HG02970 (cell line): Measurements from ENCODE around the gene ZNF837.
"Not testable (repeated sequence)": the region's sequence is repeated elsewhere in the genome, so short reads cannot be mapped to it uniquely, and the experiment has no call there.

ENCODE experiments used
- ATAC-seq: cut with Tn5 transposase; IDR thresholded peaks from one replicate; pipeline ENCODE4 v1.9.1; 2021; ENCODE audit warnings: mild to moderate bottlenecking, moderate library complexity, moderate number of reproducible peaks; ENCODE audit not compliant: unreplicated experiment, low FRiP score

The ZNF837 gene

DNA sequence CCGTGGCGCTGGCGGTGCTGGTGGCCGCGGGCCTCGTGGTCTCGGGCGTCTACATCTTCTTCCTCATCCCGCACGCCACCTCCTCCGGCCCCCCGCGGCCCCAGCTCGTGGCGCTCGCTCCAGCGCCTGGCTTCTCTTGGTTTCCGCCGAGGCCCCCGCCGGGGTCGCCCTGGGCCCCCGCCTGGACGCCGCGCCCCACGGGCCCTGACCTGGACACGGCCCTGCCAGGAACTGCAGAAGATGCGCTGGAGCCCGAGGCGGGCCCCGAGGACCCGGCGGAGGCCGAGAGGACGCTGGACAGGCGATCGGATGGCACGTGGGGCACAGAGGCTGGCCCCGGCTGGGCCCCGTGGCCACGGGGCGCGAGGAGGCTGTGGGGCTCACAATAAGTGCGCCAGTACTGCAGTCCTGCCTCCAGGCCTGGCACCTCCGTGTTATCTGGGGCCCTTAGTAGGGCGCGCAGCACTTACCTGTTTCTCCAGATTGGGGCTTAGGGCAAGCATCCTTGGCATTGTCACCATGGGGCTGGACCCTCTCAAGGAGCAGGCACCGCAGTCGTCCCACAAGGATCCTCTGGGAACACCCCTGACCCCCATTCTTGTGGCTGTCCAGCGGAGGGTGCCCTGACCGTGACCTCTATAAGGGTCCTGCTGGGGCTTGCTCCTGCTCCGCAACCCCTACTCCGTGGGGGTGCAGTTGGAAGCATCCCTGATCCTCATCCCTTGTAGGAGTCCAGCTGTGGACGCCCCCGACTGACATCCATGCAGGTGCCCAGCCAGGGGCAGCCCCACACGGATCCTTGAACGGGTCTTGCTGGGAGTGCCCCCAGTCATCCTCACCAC, 16.1 kb upstream of the ZNF837 start:
- ATAC-seq = no peak

DNA sequence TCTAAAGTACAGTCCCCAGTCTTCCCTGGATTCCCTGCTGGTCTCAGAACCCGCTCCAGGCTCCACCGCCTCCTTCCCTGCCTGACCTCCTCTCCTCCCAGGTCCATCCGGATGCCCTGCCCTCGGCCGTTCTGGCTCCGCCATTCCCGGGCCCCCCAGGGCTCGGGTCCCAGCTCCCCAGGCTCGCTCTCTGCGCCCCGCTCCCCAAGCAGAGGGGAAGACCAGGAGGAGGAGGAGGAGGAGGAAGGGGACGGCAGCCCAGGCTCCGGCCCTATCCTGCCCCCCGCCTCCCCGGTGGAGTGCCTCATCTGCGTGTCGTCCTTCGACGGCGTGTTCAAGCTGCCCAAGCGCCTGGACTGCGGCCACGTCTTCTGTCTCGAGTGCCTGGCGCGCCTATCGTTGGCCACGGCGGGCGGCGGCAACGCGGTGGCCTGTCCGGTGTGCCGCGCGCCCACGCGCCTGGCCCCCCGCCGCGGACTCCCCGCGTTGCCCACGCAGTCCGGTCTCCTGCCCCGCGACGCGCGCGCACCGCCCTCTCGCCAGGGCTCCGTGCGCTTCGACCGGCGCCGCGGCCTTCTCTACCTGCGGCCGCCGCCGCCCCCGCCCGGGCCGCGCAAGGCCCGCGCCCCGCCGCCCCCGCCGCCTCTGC, 15.3 kb upstream of the ZNF837 start:
- ATAC-seq = no peak

DNA sequence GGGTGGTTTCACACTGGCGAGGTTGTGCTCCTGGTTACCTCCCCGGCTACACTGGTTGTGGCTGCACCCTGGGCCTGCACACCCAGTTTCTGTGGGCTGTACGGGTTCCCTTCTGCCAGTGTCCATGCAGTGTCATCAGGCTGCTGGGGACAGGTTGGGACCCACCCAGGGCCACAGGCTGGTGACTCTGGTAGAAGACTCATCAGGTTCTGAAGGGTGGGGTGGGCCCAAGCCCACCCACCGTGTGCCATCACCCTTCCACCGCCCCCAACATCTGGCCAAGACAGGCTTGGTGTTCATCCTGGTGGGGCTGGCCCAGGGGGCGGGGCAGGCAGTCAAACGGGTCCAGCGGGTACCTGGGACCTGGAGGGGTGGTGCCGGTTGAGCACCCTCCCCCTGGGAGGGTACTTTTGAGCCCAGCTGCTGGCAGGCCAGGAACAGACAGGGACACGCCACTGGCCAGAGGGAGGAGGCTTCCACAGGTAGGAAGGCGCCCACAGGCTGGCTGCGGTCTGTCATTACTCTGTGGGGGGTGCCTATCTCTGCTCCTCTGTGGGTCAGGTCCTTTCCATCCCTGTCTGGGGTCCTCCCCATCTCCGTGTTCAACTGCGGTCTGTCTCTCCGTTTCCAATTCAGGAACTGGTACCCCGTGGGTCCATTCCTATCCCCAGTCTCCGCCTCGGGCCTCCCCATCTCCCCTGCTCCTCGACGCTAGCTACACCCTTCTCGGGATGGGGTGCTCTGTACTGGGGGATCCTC, 14.6 kb upstream of the ZNF837 start, which contains the start of gene RNF225:
Gene RNF225, plus strand, starts transcription at position 437 of the 759 bp plus-strand sequence. CDS start 434 bp downstream, outside the sequence.
- no peak for ATAC-seq

- no peak for ATAC-seq
Observed at GRCh38 chr19:58394821-58395219, 14.0 kb upstream of the ZNF837 start.

- no peak for ATAC-seq
Observed at GRCh38 chr19:58393725-58394033, 12.8 kb upstream of the ZNF837 start.

GRCh38 chr19:58392945-58393724, 12.3 kb upstream of the ZNF837 start:
- no peak for ATAC-seq

DNA sequence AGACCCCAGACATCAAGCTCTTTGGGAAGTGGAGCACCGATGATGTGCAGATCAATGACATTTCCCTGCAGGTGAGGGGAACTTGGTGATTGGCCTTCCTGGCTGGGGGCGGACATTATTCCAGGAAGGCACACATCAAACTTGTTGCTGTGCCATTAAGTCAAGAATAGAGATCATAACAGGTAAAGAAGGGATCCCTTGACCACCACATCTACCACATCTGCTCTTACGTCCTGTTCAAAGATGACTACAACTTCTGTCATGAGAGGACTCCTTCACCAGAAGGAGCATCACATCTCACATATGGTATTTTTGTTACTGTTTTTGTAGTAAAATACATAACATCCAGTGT, 7.3 kb upstream of the ZNF837 start:
- ATAC-seq = no peak

DNA sequence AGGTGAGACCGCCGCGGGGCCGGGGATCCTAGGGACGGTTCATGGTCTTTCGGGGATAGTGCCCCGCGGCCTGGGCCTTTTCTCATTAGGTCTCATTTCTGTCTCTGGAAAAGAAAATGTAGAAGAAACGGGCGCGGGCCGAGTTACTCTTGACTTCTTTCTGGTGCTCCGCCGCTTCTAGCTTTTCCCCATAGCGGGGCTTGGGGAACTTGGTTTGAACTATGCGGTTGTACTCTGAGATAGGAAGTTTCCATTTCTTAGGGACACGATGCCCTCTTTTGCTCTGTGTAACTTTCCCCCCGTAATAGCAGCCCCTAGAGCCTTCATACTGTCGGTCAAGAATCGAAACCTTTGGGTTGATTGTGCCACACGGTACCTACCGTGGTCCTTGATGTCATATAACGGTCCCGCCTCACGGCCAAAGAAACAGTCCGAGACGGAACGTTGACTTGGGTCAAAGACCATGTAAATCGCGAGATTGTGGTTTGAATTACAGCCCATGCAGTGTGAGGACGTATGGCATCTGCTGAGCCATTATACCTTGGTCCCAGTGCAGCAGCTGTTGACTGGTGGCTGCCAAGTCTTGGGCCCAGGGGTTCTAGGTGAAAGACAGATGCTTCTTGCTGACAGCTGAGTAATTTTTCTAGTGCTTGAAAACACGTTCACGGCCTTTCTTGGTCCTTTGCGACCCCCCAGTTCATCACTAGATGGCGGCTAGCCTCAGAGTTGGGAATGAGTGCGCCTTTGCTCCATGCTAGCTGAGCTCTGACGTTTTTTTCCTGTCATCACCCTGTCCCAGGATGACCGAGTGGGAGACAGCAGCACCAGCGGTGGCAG, 6.7 kb upstream of the ZNF837 start:
- peak; percentile 5 for ATAC-seq

- ATAC-seq = peak; percentile 91
Observed at GRCh38 chr19:58386576-58387337, 5.9 kb upstream of the ZNF837 start, which contains the start of gene RPS5. RPS5 (plus strand) TSS chr19:58387269; CDS start chr19:58388138, 869 bp downstream.

DNA sequence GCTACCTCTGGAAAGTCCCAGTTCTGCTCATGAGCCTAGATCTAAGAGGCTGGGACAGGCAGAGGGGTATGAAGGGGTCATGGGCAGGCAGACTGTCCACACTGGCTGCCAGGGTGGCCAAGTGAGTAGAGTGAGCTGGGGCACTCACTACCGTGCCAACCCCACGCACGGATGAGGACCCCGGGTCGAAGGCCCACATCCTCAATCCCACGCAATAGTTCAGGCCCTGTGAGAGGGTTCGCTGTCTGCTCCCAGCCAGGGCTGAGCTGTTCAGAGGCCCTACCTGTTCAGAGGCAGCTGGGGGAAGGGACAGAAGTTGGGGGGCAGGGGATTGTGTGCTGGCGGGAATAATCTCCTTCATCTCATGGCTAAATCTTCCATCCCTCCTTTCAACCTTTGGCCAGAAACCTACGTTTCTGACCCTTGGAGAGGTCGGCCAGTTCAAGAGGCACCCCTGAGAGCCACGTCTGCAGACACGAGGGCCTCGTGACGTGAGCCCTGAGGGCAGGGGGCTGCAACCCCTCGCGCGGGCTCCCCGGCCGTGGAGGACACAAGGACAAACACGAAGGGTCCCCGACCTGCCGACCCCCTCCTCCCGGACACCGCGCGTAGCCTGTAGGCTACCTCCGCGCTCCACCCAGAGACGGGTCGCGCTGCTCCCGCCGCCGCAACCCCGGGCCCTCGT, 5.2 kb upstream of the ZNF837 start:
- ATAC-seq = no peak

DNA sequence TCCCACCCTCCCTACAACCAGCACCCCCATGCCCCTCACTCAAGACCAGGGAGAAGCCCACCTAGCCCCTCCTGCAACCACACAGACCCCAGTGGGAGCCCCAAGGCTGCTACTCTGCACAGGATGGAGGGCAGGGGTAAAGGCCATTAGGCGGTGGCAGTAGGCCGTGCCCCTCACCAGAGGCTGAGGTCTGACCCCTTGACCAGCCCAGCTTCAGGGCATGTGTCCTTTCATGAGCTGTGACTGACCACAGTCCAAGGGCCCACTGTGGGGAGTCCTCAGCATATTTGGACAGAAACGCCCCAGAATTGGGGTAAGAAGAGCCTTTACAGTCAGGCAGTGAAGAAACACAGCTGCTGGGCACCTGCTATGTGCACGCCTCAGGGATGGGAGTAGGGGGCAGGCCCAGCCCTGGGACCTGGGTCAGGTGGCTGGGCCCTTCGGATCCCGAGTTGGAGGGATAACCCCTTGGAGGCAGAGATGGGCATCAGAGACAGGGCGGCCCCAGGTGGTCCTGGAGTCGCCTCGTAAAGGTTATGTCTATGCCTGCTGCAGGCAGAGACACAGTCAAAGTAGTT, 4.6 kb upstream of the ZNF837 start:
- no peak for ATAC-seq

GRCh38 chr19:58382997-58383603, 2.3 kb upstream of the ZNF837 start:
- ATAC-seq = no peak

GRCh38 chr19:58381460-58382212, 806 bp upstream of the ZNF837 start:
- ATAC-seq = no peak

- ATAC-seq = no peak
Observed at GRCh38 chr19:58380037-58380661, 681 bp downstream of the ZNF837 start.

- ATAC-seq = no peak
Observed at GRCh38 chr19:58379246-58379645, 1.6 kb downstream of the ZNF837 start.

- not testable (repeated sequence) for ATAC-seq
Observed at GRCh38 chr19:58376724-58377123, 4.1 kb downstream of the ZNF837 start.
